Measurements from ENCODE around the gene ASXL1.

The ASXL1 gene

GRCh38 chr20:32488066-32488838 is 130.1 kb downstream of the ASXL1 start:
- Histone ChIP-seq H3K4me3 (replicated peaks; ENCODE audit: low read depth, low read length) (no peak overlapping the region), H3K27me3 (replicated peaks; ENCODE audit: control insufficient read depth, insufficient read depth, low read length) (no peaks in the 10 kb centered on the region; the same call in 1 of the 2 replicates), H3K36me3 (ENCODE audit: control insufficient read depth, insufficient read depth, low read length) (no peaks in the 10 kb centered on the region; the same call in none of the 2 replicates)
- no peak for TF ChIP-seq CTCF (IDR thresholded peaks at IDR 0.05; ENCODE audit: insufficient read depth, low read length, poor library complexity, severe bottlenecking)
- DNase-seq (ENCODE audit: extremely low read depth, insufficient read length): no peak
